GM20000 (cell line): ENCODE results near the gene CATSPERE.

Source experiments
- DNase-seq: peaks from one replicate; pipeline ENCODE4 v3.0.0; 2012; ENCODE audit warnings: low spot score
- TF ChIP-seq, protein P1 (sequence below): IDR thresholded peaks from 2 replicates; pipeline ENCODE4 v1.5.1; 2012; ENCODE audit warnings: mild to moderate bottlenecking, control low read depth; ENCODE audit errors: extremely low read depth, missing control alignments

The CATSPERE gene

DNA sequence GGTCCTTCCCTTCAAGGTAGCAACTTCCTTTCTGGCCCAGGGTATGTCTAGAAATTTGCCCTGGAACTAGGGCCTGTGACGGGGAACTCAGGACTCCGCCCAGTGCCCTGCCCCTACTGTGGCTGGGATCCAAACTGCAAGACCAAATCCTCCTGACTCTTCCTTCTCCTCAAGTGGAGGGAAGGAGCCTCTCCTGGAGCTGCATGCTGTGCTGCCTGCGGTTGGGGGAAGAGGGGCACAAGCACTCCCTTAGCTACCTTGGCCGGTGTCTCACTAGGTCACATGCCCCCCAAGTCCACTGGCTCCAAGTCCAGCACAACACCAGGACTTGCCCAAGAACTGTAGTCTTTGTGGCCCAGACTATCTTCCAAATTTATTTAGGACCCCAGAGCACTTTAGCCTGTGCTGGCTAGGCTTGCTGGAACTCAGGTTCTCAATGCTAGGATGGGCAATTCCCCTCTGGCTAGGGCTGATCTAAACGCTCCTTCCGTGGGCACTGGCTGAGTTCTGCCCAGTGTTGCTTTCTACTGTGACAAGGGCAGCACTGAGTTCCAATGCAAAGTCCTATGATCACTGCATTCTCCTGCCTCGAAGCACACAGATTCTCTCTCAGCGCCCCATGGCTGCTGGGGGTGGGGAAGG is 21.6 kb upstream of the CATSPERE start:
- no peak for DNase-seq
- TF ChIP-seq, protein P1, sequence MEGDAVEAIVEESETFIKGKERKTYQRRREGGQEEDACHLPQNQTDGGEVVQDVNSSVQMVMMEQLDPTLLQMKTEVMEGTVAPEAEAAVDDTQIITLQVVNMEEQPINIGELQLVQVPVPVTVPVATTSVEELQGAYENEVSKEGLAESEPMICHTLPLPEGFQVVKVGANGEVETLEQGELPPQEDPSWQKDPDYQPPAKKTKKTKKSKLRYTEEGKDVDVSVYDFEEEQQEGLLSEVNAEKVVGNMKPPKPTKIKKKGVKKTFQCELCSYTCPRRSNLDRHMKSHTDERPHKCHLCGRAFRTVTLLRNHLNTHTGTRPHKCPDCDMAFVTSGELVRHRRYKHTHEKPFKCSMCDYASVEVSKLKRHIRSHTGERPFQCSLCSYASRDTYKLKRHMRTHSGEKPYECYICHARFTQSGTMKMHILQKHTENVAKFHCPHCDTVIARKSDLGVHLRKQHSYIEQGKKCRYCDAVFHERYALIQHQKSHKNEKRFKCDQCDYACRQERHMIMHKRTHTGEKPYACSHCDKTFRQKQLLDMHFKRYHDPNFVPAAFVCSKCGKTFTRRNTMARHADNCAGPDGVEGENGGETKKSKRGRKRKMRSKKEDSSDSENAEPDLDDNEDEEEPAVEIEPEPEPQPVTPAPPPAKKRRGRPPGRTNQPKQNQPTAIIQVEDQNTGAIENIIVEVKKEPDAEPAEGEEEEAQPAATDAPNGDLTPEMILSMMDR = no peak

DNA sequence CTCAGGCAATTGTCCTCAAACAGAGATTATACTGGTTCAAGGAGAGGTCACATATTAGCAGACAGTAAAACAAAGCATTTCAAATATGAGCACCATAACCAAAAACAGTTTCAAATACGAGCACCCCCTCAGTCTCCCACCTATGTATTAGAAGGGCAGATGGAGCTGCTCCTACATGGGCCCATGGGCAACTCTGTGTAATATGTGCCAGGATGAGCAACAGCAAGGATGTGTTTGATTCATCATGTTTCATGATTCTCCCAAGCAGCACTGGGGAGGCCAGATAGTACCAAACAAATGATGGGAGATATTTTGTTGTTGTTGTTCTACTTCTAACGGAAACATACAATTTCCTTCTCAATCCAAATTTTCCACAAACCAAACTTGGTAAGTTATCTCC is 18.2 kb upstream of the CATSPERE start:
- TF ChIP-seq, protein P1 = no peak
- no peak for DNase-seq

DNA sequence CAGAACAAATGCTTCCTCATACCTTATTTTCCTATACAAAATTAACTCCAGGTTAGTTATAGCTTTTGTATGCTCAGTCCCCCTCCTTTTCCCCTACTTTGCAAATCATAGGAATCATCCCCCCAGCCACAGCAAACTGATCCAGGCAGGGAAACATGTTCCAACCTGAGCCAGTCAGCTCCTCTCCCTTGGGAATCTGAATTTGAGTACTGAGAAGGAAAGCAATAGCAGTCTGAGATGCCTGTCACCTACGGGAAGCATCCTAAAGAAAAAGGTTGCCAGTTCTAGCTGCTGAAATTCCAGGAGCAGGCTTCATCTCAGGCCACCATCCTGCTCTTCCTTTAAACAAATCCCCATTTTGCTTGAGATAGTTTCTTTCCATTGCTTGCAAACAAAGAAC is 16.2 kb upstream of the CATSPERE start:
- TF ChIP-seq, protein P1 = no peak
- DNase-seq = no peak

DNA sequence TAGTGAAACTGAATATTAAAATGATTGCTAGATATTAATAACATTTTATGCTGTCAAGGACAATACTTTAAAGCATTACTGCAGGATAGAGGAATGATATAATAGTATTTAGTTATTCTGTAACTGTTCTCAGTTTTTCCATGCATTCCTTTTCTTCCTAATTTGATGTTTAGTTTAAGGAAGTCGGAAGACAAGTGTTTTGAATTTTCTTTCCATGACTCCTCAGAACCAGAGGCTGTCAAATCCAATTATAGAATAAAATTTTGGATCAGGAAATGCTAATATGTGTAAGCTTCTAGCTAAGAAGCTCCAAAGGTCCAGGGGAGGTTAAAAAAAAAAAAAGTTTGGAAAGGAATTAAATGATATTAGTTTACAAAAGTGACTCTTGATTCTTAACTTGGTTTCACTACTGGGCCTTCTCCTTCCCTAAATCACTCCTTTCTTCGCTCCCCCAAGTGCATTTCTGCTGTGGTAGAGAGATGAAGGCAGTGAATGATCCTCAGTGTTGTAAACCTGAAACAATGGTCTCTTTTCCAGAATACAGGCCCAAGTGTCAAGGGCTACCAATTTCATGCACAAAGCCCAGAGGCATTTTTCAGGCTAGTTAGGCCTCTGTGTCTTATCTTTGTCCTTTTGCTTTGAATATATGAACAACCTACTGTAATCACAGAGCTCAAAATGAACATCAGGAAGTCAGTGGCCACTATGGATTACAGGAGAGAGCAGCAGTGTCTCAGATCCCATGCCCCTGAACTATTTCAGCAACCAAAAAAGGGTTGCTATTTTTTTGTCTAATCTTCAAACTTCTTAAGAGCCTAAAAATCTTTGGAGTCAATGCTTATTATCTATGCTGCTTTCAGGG is 15.5 kb upstream of the CATSPERE start:
- no peak for DNase-seq
- TF ChIP-seq, protein P1 = no peak

DNA sequence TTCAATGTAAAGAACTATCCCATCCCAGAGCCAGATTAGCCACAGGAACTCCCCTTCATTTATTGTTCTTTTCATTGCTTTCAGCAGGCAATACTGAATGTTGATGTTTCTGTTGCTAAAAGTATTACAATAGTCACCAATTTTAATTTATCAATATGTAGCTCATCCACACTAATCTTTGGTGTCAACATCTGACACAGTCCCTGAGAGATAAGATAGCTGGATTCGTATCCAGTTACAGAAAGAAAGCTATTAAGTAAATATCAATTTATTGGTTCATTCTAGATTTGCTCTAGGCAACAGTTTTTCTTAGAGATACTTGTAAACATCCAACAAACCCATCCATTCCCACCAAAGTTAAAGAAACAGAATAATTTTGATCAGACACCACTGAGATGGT is 14.0 kb upstream of the CATSPERE start:
- no peak for DNase-seq
- TF ChIP-seq, protein P1 = no peak

DNA sequence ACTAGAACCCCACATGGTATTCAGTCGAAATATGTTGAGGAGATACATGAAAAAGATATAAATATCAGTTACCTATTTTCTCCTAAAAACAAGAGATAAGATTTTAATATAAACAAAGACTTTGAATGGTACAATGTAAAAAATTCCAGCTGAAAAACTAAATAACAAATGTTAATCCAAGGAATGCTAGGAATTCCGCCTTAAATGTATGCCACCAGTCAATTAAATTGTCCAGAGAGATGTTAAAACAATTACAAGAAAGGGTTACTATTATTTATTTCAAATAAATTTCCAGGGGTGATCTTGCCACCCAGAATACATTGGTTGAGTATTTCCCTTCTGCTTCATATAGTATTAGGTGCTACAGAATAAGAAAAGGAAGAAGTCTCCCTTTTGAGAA is 13.5 kb upstream of the CATSPERE start:
- TF ChIP-seq, protein P1 = no peak
- DNase-seq = no peak

DNA sequence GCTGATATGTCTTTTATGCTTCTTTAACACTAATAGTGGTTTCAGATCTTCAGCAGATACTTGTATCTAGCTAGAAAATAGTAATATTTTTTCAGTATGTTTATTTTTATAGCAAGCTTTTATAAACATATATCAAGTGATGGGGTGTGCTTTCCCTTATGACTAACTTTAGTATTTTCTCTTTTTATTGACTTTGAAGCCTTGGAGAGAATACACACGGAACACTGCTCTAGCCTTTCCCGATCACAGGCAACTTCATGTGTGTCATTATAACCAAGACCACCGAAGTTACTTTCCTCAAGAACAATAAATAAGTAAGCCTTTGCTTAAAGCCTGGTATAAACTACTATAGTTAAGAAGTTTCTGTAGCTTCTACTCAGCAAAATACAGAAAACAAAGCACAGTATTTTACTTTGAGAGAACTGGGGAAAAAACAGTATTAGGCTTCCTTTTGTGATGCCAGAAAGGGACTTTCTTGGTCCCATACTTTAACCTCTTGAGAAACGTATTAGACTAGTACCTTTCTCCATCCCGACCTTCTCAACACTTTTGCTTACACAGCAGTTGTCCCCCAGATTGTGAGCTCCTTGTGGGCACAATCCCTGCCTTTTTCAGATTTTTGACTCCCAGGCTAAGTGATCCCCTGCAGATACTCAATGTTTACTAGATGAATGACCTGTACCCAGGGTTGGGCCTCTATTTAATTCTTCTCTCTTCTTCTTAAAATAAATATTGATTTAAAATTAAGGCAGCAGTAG is 12.6 kb upstream of the CATSPERE start:
- TF ChIP-seq, protein P1 = no peak
- no peak for DNase-seq
